D721Med (cell line): Measurements from ENCODE around the gene TTC34.
"Not testable (repeated sequence)": the region's sequence is repeated elsewhere in the genome, so short reads cannot be mapped to it uniquely, and the experiment has no call there.

Experiments used
- DNase-seq: peaks from one replicate; pipeline ENCODE4 v3.0.0; 2011; ENCODE audit warnings: low spot score; ENCODE audit not compliant: insufficient read length
- FAIRE-seq: peaks from 2 replicates; lab custom pipeline; 2011; peaks lifted over from hg19 to GRCh38; lab: Jason Lieb, UNC
- CTCF ChIP-seq: IDR thresholded peaks from 2 replicates; pipeline ENCODE4 v1.5.1; 2012; ENCODE audit warnings: mild to moderate bottlenecking, control low read depth; ENCODE audit not compliant: insufficient read depth; ENCODE audit errors: missing control alignments

TTC34 gene

GRCh38 chr1:2652926-2653571, 148.4 kb downstream of the TTC34 start:
- DNase-seq, FAIRE-seq: not testable (repeated sequence)

GRCh38 chr1:2652152-2652925, 149.2 kb downstream of the TTC34 start:
- not testable (repeated sequence) for DNase-seq, FAIRE-seq

GRCh38 chr1:2650967-2651645, 150.4 kb downstream of the TTC34 start:
- DNase-seq: no peak
- FAIRE-seq: no peak
- TF ChIP-seq CTCF: no peak

- FAIRE-seq: no peak
- DNase-seq: no peak
- no peak for TF ChIP-seq CTCF
Measured at GRCh38 chr1:2646837-2647236, 154.7 kb downstream of the TTC34 start.

GRCh38 chr1:2645776-2646175, 155.7 kb downstream of the TTC34 start:
- no peak for TF ChIP-seq CTCF
- no peak for FAIRE-seq
- no peak for DNase-seq

GRCh38 chr1:2645143-2645542, 156.3 kb downstream of the TTC34 start:
- FAIRE-seq (no peak), DNase-seq (no peak)
- no peak for TF ChIP-seq CTCF

GRCh38 chr1:2644591-2645101, 156.8 kb downstream of the TTC34 start:
- FAIRE-seq (no peak), DNase-seq (no peak)
- no peak for TF ChIP-seq CTCF

- FAIRE-seq (no peak), DNase-seq (no peak)
- no peak for TF ChIP-seq CTCF
Measured at GRCh38 chr1:2644171-2644570, 157.3 kb downstream of the TTC34 start.
